Stimulated activated CD8-positive, alpha-beta memory T cell treated with anti-CD3 and anti-CD28 coated beads, Interleukin-2, amount 100 ng/mL, for 48 hours (primary cell): ENCODE measurements around the gene TNPO2.

Source experiments
- DNase-seq, 2 donors: peaks; one replicate each; pipeline ENCODE4 v3.0.0-alpha.2; 2020; ENCODE audit warnings: low read depth in 2 of 2

Gene TNPO2

GRCh38 chr19:12676384-12676792, 47.3 kb downstream of the TNPO2 start:
- peak; percentile 83 to 87 for DNase-seq

- no peak for DNase-seq
These were observed 47.8 kb downstream of the TNPO2 start for GRCh38 chr19:12675940-12676339.

GRCh38 chr19:12675399-12675798, 48.3 kb downstream of the TNPO2 start:
- no peak for DNase-seq

- DNase-seq, result no peak
These were observed 51.0 kb downstream of the TNPO2 start for GRCh38 chr19:12672744-12673143.

- DNase-seq, result no peak
These were observed 53.4 kb downstream of the TNPO2 start for GRCh38 chr19:12670159-12670928.

GRCh38 chr19:12669270-12670158, 54.2 kb downstream of the TNPO2 start:
- DNase-seq, result peak; percentile 63 to 64

- DNase-seq, result peak; percentile 42 to 48
These were observed 54.8 kb downstream of the TNPO2 start for GRCh38 chr19:12668932-12669269.

GRCh38 chr19:12668346-12668745, 55.4 kb downstream of the TNPO2 start:
- no peak for DNase-seq

- DNase-seq, result no peak
These were observed 55.9 kb downstream of the TNPO2 start for GRCh38 chr19:12667731-12668302.

- DNase-seq, result peak; percentile 72 to 83
These were observed 57.3 kb downstream of the TNPO2 start, which contains the start of the genes MAN2B1 and WDR83 for GRCh38 chr19:12666265-12667048. MAN2B1 (minus strand) TSS chr19:12666742; CDS start chr19:12666701, 41 bp downstream. WDR83 (plus strand) TSS chr19:12666807; CDS start chr19:12669791, 2,984 bp downstream.

- no peak for DNase-seq
These were observed 58.0 kb downstream of the TNPO2 start for GRCh38 chr19:12665671-12666264.

GRCh38 chr19:12665281-12665573, 58.5 kb downstream of the TNPO2 start:
- DNase-seq, result peak in 1 of 2 donors; percentile 35

GRCh38 chr19:12664406-12665280, 59.1 kb downstream of the TNPO2 start:
- no peak for DNase-seq

GRCh38 chr19:12660980-12661379, 62.8 kb downstream of the TNPO2 start:
- DNase-seq, result no peak

- no peak for DNase-seq
These were observed 65.8 kb downstream of the TNPO2 start for GRCh38 chr19:12657966-12658365.

- peak in 1 of 2 donors; percentile 44 for DNase-seq
These were observed 66.7 kb downstream of the TNPO2 start for GRCh38 chr19:12656899-12657571.

GRCh38 chr19:12655546-12655945, 68.2 kb downstream of the TNPO2 start:
- DNase-seq, result no peak

GRCh38 chr19:12652219-12652618, 71.5 kb downstream of the TNPO2 start:
- DNase-seq, result no peak

- DNase-seq, result no peak
These were observed 73.8 kb downstream of the TNPO2 start for GRCh38 chr19:12649941-12650340.
